ENCODE measurements around the gene POLDIP2. TPM values are rescaled to one million over a fixed set of nuclear protein-coding genes. Genes with fewer than 3 reads are reported as not detected.

Gene POLDIP2
- total and polyA plus RNA-seq, 9 of the 15 experiments (the other 6 are each of a cell fraction or from before 2014, with no cell fraction given) = 22.0 to 137 (median 104) TPM

- TF ChIP-seq ID3 (CRISPR knock-in tag; IDR thresholded peaks at IDR 0.05) (no peak), ID3 (tag; IDR thresholded peaks at IDR 0.05) (peak; percentile 39; the same call in 1 of the 2 replicates), NCOR1 (IDR thresholded peaks at IDR 0.05) (no peak), REST (IDR thresholded peaks at IDR 0.05; ENCODE audit: borderline replicate concordance) (peak; percentile 44), REST (CRISPR knock-in tag; IDR thresholded peaks at IDR 0.05; ENCODE audit: low read depth) (0 out of 2 replicates have a peak, but pooled peaks have one; percentile 25), NR3C1 (CRISPR knock-in tag; IDR thresholded peaks at IDR 0.05) (no peak), PRDM10 (IDR thresholded peaks at IDR 0.05; ENCODE audit: partially characterized antibody) (no peak), GTF2A2 (tag; IDR thresholded peaks at IDR 0.05) (no peak), MTA3 (IDR thresholded peaks at IDR 0.05; ENCODE audit: borderline replicate concordance) (0 out of 2 replicates have a peak, but pooled peaks have one; percentile 50), AFF1 (IDR thresholded peaks at IDR 0.05; ENCODE audit: low read depth in 1 of 2, partially characterized antibody in 2 of 2) (peak in 1 of 2 experiments; percentile 97)
These were observed 21.9 kb downstream of the POLDIP2 start, which contains the start of the genes IFT20 and TNFAIP1 (continued) for GRCh38 chr17:28335201-28335958.

Measured in K562 (cell line).